Epithelial cell of esophagus (primary cell): ENCODE results near the gene CARMIL1.

Experiments used
- DNase-seq: peaks from one replicate; pipeline ENCODE4 v3.0.0; 2010; ENCODE audit warnings: low read depth
- H3K4me3 ChIP-seq: 2 replicates; pipeline ENCODE4 v1.5.1; 2011; ENCODE audit warnings: mild to moderate bottlenecking, low read length, control low read depth
- CTCF ChIP-seq: IDR thresholded peaks from 2 replicates; pipeline ENCODE4 v1.5.1; 2011; ENCODE audit warnings: low read depth, mild to moderate bottlenecking, low read length, control low read depth, inconsistent platforms; ENCODE audit not compliant: insufficient read depth; ENCODE audit errors: missing control alignments

The CARMIL1 gene

GRCh38 chr6:25608558-25609174 lies 329.5 kb downstream of the CARMIL1 start:
- H3K4me3 ChIP-seq = no peak overlapping the region
- TF ChIP-seq CTCF = no peak
- no peak for DNase-seq

GRCh38 chr6:25612666-25613065 lies 333.5 kb downstream of the CARMIL1 start:
- no peak for TF ChIP-seq CTCF
- DNase-seq = no peak
- H3K4me3 ChIP-seq = no peak overlapping the region

GRCh38 chr6:25613415-25613814 lies 334.2 kb downstream of the CARMIL1 start:
- H3K4me3 ChIP-seq = no peak overlapping the region
- DNase-seq = no peak
- no peak for TF ChIP-seq CTCF

GRCh38 chr6:25614052-25614451 lies 334.9 kb downstream of the CARMIL1 start:
- no peak for TF ChIP-seq CTCF
- no peak for DNase-seq
- H3K4me3 ChIP-seq = no peak overlapping the region

- DNase-seq = no peak
- TF ChIP-seq CTCF = no peak
- no peak overlapping the region for H3K4me3 ChIP-seq
These were observed 336.3 kb downstream of the CARMIL1 start for GRCh38 chr6:25615471-25615870.

- no peak for DNase-seq
- H3K4me3 ChIP-seq = no peak overlapping the region
- no peak for TF ChIP-seq CTCF
These were observed 338.8 kb downstream of the CARMIL1 start for GRCh38 chr6:25617997-25618396.

GRCh38 chr6:25619217-25619616 lies 340.0 kb downstream of the CARMIL1 start:
- TF ChIP-seq CTCF = no peak

More at GRCh38 chr6:25619217-25619616, 340.0 kb downstream of the CARMIL1 start:
- DNase-seq = no peak
- H3K4me3 ChIP-seq = no peak overlapping the region
